ENCODE data around the gene FAAP100.

The FAAP100 gene

DNA sequence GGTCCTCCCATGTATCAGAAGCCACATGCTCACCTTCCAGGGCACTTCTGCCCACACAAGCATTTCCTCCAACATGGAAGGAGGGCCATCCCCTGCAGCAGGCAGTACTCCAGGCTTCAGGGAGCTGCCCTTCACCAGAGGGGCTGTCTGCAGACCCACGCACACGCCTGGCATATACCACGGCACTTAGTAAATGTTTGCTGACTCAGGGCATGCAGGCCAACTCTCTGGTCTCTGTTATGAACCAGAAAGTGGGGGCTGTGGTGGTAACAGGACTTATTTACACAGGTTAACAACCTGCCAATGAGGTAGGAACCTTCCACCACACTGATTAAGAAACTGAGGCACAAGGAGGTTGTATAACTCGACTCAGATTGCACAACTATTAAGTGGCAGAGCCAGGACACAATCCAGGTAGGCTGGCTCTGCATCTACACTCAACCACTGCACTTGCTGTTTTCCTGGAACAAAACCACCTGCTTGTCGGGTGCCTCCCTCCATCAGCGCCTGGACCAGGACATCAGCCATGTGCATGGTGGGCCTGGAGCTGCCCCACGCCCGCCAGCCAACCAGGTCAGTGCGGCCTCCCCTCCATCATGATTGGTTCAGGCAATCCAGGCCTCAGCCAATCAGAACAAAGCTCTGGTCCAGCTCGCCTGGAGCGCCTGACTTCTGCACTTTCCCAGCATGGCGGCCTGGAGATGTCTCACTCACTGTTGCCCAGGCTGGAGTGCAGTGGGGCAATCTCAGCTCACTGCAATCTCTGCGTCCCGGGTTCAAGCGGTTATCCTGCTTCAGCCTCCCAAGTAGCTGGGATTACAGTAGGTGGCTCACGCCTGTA, 58.7 kb downstream of the FAAP100 start:
- no peak for TF ChIP-seq TAF1 (IDR thresholded peaks at IDR 0.05; ENCODE audit: low read depth, low read length)
- no peak for TF ChIP-seq SPI1 (IDR thresholded peaks at IDR 0.05; ENCODE audit: low read depth, low read length)
- no peak for TF ChIP-seq POU2F2 (IDR thresholded peaks at IDR 0.05; ENCODE audit: low read depth, low read length)
- TF ChIP-seq PAX5 (IDR thresholded peaks at IDR 0.05; ENCODE audit: insufficient read depth, low read length, severe bottlenecking) = no peak
- no peak for DNase-seq (ENCODE audit: insufficient read length, low spot score)
- no peak for FAIRE-seq

- no peak for FAIRE-seq
- no peak for TF ChIP-seq TAF1 (IDR thresholded peaks at IDR 0.05; ENCODE audit: low read depth, low read length)
- no peak for TF ChIP-seq POLR2AphosphoS5 (IDR thresholded peaks at IDR 0.05; ENCODE audit: low read depth, low read length)
- TF ChIP-seq PAX5 (IDR thresholded peaks at IDR 0.05; ENCODE audit: insufficient read depth, low read length, severe bottlenecking) = no peak
- no peak for TF ChIP-seq SPI1 (IDR thresholded peaks at IDR 0.05; ENCODE audit: low read depth, low read length)
- no peak for TF ChIP-seq POLR2A (IDR thresholded peaks at IDR 0.05; ENCODE audit: low read depth, low read length)
- no peak for TF ChIP-seq POU2F2 (IDR thresholded peaks at IDR 0.05; ENCODE audit: low read depth, low read length)
- no peak for DNase-seq (ENCODE audit: insufficient read length, low spot score)
Measured at GRCh38 chr17:81492706-81493105, 59.4 kb downstream of the FAAP100 start.

GRCh38 chr17:81492202-81492601, 60.0 kb downstream of the FAAP100 start:
- no peak for FAIRE-seq
- DNase-seq (ENCODE audit: insufficient read length, low spot score) = no peak
- TF ChIP-seq PAX5 (IDR thresholded peaks at IDR 0.05; ENCODE audit: insufficient read depth, low read length, severe bottlenecking) (no peak), POU2F2 (IDR thresholded peaks at IDR 0.05; ENCODE audit: low read depth, low read length) (no peak), POLR2A (IDR thresholded peaks at IDR 0.05; ENCODE audit: low read depth, low read length) (no peak), SPI1 (IDR thresholded peaks at IDR 0.05; ENCODE audit: low read depth, low read length) (no peak), TAF1 (IDR thresholded peaks at IDR 0.05; ENCODE audit: low read depth, low read length) (no peak), POLR2AphosphoS5 (IDR thresholded peaks at IDR 0.05; ENCODE audit: low read depth, low read length) (no peak)

GRCh38 chr17:81491761-81492160, 60.4 kb downstream of the FAAP100 start:
- FAIRE-seq (no peak), DNase-seq (ENCODE audit: insufficient read length, low spot score) (no peak)
- TF ChIP-seq POLR2AphosphoS5 (IDR thresholded peaks at IDR 0.05; ENCODE audit: low read depth, low read length) (no peak), POU2F2 (IDR thresholded peaks at IDR 0.05; ENCODE audit: low read depth, low read length) (no peak), TAF1 (IDR thresholded peaks at IDR 0.05; ENCODE audit: low read depth, low read length) (no peak), SPI1 (IDR thresholded peaks at IDR 0.05; ENCODE audit: low read depth, low read length) (no peak), POLR2A (IDR thresholded peaks at IDR 0.05; ENCODE audit: low read depth, low read length) (no peak), PAX5 (IDR thresholded peaks at IDR 0.05; ENCODE audit: insufficient read depth, low read length, severe bottlenecking) (no peak)

DNA sequence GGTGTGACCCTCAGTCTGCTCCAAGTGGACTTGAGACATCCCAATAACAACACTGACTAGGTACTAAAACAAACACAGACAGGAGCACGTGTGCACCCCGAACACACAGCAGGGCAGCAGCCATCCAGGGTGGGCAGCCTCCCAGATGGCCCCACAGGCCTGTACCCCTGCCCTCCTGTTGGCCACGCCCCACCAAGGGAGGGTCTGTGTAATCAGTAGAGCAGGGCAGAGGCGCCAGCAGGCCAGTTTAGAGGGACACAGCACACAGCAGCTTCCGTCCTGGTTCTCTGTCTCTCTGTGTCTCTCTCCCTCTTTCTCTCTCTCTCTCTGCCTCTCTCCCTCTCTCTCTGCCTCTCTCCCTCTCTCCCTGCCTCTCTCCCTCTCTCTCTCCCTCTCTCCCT, 61.0 kb downstream of the FAAP100 start:
- FAIRE-seq (no peak), DNase-seq (ENCODE audit: insufficient read length, low spot score) (no peak)
- TF ChIP-seq POLR2AphosphoS5 (IDR thresholded peaks at IDR 0.05; ENCODE audit: low read depth, low read length) (no peak), POLR2A (IDR thresholded peaks at IDR 0.05; ENCODE audit: low read depth, low read length) (no peak), TAF1 (IDR thresholded peaks at IDR 0.05; ENCODE audit: low read depth, low read length) (no peak), SPI1 (IDR thresholded peaks at IDR 0.05; ENCODE audit: low read depth, low read length) (no peak), POU2F2 (IDR thresholded peaks at IDR 0.05; ENCODE audit: low read depth, low read length) (no peak), PAX5 (IDR thresholded peaks at IDR 0.05; ENCODE audit: insufficient read depth, low read length, severe bottlenecking) (no peak)

DNA sequence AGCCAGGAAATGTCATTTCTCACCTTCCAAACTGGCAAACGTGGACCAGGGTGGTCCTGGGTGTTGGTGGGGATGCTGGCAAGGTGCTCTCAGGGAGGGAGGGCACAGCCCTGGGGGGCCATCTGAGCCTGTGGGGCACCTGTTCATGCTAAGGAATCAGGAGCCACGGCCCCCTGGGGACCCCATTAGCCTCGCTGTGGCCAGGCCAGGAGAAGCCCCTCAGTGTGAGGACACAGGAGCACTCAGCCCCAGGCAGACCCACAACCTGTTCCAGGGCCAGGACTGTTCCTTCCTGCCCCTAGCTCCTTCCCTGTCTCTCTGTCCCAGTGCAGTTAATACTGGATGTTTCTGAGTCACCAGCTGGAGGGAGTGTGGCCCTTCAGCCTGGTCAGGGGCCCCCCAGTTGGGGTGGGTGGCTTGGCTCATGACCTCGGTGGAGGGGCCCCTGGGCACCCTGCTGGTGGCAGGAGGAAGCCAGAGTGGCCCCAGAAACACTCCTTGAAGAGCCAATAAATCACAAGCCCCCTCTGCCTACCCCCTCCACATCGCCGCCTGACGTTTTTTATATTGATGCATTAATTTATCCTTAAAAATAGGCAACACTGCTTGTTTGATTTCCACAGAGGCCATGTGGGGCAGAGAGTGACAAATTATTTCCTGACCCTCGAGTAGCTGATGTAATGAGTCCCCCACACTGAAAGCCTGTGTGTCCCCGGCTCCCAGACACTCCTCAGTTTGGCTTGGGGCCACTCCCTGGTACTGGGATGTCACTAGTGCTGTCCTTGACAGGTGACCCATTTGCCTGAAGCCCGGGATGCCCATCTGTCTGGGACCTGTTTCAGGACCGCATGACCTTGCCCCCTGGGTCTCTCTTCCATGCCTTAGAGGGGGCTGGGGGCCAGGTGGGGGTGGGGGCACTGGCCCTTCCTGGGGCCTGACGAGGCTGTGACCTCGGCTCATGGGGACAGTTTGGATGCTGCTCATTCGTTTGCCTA, 61.9 kb downstream of the FAAP100 start:
- FAIRE-seq (no peak), DNase-seq (ENCODE audit: insufficient read length, low spot score) (no peak)
- TF ChIP-seq POLR2AphosphoS5 (IDR thresholded peaks at IDR 0.05; ENCODE audit: low read depth, low read length) = no peak
- TF ChIP-seq PAX5 (IDR thresholded peaks at IDR 0.05; ENCODE audit: insufficient read depth, low read length, severe bottlenecking) = no peak
- no peak for TF ChIP-seq POU2F2 (IDR thresholded peaks at IDR 0.05; ENCODE audit: low read depth, low read length)
- TF ChIP-seq POLR2A (IDR thresholded peaks at IDR 0.05; ENCODE audit: low read depth, low read length) = no peak
- TF ChIP-seq TAF1 (IDR thresholded peaks at IDR 0.05; ENCODE audit: low read depth, low read length) = no peak
- no peak for TF ChIP-seq SPI1 (IDR thresholded peaks at IDR 0.05; ENCODE audit: low read depth, low read length)
